ENCODE measurements around the gene RASGEF1C. TPM values are rescaled to one million over a fixed set of nuclear protein-coding genes. Genes with fewer than 3 reads are reported as not detected.

Gene RASGEF1C
- total RNA-seq, 4 donors from 2014 or later, result 1.7 TPM; not detected in 3

GRCh38 chr5:180084638-180085561, 124.1 kb downstream of the RASGEF1C start:
- no peaks in the 10 kb centered on the region for H3K36me3 ChIP-seq
- no peak for TF ChIP-seq POLR2A (IDR thresholded peaks at IDR 0.05)
- TF ChIP-seq, protein P1, sequence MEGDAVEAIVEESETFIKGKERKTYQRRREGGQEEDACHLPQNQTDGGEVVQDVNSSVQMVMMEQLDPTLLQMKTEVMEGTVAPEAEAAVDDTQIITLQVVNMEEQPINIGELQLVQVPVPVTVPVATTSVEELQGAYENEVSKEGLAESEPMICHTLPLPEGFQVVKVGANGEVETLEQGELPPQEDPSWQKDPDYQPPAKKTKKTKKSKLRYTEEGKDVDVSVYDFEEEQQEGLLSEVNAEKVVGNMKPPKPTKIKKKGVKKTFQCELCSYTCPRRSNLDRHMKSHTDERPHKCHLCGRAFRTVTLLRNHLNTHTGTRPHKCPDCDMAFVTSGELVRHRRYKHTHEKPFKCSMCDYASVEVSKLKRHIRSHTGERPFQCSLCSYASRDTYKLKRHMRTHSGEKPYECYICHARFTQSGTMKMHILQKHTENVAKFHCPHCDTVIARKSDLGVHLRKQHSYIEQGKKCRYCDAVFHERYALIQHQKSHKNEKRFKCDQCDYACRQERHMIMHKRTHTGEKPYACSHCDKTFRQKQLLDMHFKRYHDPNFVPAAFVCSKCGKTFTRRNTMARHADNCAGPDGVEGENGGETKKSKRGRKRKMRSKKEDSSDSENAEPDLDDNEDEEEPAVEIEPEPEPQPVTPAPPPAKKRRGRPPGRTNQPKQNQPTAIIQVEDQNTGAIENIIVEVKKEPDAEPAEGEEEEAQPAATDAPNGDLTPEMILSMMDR (IDR thresholded peaks at IDR 0.05), result no peak
- H3K27me3 ChIP-seq, result no peaks in the 10 kb centered on the region
- no peak overlapping the region for H3K4me3 ChIP-seq
- peak in 2 of 3 donors; percentile 64 to 69 for DNase-seq
- H3K4me1 ChIP-seq, result peaks cover 0 to 11% (median 0%) of the 10 kb centered on the region in 4 donors
- H3K9me3 ChIP-seq, result no peaks in the 10 kb centered on the region
- H3K27ac ChIP-seq, result peak overlapping the region in 2 of 4 donors; percentile 23 to 48

GRCh38 chr5:180083529-180084060, 125.4 kb downstream of the RASGEF1C start:
- Histone ChIP-seq H3K4me1 (peaks cover 0 to 11% (median 0%) of the 10 kb centered on the region in 4 donors), H3K27me3 (no peaks in the 10 kb centered on the region), H3K36me3 (no peaks in the 10 kb centered on the region), H3K9me3 (no peaks in the 10 kb centered on the region), H3K4me3 (no peak overlapping the region), H3K27ac (no peak overlapping the region)
- no peak for DNase-seq
- no peak for TF ChIP-seq POLR2A (IDR thresholded peaks at IDR 0.05)
- TF ChIP-seq, protein P1 (IDR thresholded peaks at IDR 0.05), result no peak

DNA sequence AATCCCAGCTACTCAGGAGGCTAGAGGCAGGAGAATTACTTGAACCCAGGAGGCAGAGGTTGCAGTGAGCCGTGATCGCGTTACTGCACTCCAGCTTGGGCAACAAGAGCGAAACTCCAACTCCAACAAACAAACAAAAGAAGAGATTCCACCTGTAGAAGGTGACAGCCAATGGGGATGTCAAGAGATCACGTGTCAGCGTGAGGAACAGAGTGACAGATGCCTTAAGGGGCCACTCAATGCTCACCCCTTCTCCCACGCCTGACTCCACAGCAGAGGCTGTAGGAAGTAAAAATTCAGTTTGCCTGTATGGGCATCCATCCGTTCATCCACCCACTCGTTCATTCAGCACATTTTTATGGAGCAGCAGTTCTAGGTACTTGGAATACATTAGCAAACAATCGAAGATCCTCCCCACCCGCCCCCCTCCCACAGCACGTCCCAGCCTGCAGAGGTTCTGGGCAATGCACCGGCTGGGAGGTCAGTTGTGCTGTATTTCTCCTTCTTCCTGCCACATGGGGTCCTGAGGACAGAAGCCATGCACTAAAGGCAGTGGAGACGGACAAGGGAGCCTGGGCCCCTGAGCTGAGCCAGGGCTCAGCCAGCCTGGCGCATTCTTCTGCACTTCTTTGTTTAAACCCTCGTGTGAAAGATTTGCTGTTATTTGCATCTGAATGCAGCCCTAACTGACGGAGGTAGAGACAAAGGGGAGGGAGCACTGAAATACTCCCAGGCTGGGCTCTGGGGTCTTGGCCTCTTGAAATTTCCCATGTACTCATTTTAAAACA, 126.2 kb downstream of the RASGEF1C start:
- Histone ChIP-seq H3K36me3 (no peaks in the 10 kb centered on the region), H3K4me1 (peaks cover 0 to 11% (median 0%) of the 10 kb centered on the region in 4 donors), H3K4me3 (no peak overlapping the region), H3K27ac (no peak overlapping the region), H3K27me3 (no peaks in the 10 kb centered on the region), H3K9me3 (no peaks in the 10 kb centered on the region)
- no peak for TF ChIP-seq POLR2A (IDR thresholded peaks at IDR 0.05)
- TF ChIP-seq, protein P1 (IDR thresholded peaks at IDR 0.05), result no peak
- no peak for DNase-seq

DNA sequence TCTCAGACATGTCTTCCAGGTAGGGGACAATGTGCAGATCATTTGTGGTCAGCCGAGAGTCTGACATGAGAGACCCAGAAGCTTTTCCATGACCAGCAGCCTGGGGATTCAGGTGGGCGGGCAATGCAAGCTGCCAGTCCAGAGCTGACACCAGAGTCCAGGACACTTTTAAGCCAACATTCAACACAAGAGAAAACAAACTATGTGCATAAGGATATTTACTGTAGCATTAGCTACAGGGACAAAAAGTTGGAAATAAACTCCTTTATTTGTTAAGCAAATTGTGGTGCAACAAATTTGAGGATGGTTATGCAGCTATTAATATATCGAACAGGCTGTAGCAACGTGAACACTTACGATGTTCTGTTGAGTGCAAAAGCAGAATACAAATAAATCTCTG, 127.5 kb downstream of the RASGEF1C start:
- no peak for TF ChIP-seq POLR2A (IDR thresholded peaks at IDR 0.05)
- TF ChIP-seq, protein P1 (IDR thresholded peaks at IDR 0.05), result no peak
- no peaks in the 10 kb centered on the region for H3K9me3 ChIP-seq
- no peak overlapping the region for H3K4me3 ChIP-seq
- no peak overlapping the region for H3K27ac ChIP-seq
- H3K4me1 ChIP-seq, result peaks cover 0 to 11% (median 0%) of the 10 kb centered on the region in 4 donors
- no peak for DNase-seq
- no peaks in the 10 kb centered on the region for H3K27me3 ChIP-seq
- H3K36me3 ChIP-seq, result no peaks in the 10 kb centered on the region

GRCh38 chr5:180080486-180081280, 128.3 kb downstream of the RASGEF1C start:
- DNase-seq, result peak in 1 of 3 donors; percentile 24
- no peak overlapping the region for H3K4me3 ChIP-seq
- H3K27me3 ChIP-seq, result no peaks in the 10 kb centered on the region
- H3K4me1 ChIP-seq, result peaks cover 0 to 11% (median 0%) of the 10 kb centered on the region in 4 donors
- TF ChIP-seq, protein P1 (IDR thresholded peaks at IDR 0.05), result no peak
- no peak for TF ChIP-seq POLR2A (IDR thresholded peaks at IDR 0.05)
- H3K9me3 ChIP-seq, result no peaks in the 10 kb centered on the region
- no peak overlapping the region for H3K27ac ChIP-seq
- no peaks in the 10 kb centered on the region for H3K36me3 ChIP-seq

Data from Peyer's patch (tissue), 4 donors.